ENCODE results near the gene POLR3E.

GRCh38 chr16:22330326-22330725 is 33.1 kb downstream of the POLR3E start:
- no peak for TF ChIP-seq POLR2A (IDR thresholded peaks at IDR 0.05)
- no peak for TF ChIP-seq CTCF (IDR thresholded peaks at IDR 0.05)
